K562 (cell line): ENCODE results near the gene KLK7. TPM values are rescaled to one million over a fixed set of nuclear protein-coding genes. Genes with fewer than 3 reads are reported as not detected.

Experiments
- ATAC-seq: fragments of 200-7000 bp; cut with Tn5 transposase; 3 replicates; pipeline ENCODE4 v1.9.1; 2020; ENCODE audit warnings: moderate library complexity
- BruUV-seq: library from RNA; stranded (reverse); fragments of 400-500 nt; replicated peaks from 2 replicates; lab custom pipeline; 2021; lab: Mats Ljungman, UMichigan
- CTCF ChIA-PET: fragments of 300-600 bp; formaldehyde crosslinking; extraction: SDS; loops from one replicate; lab custom pipeline; 2021; ENCODE audit warnings: low intra/inter-chr PET ratio; lab: Yijun Ruan, JAX
- POLR2A ChIA-PET: fragments of 300-600, 350-650 bp; sonication (Branson Sonifier 250); formaldehyde crosslinking; extraction: SDS; loops from one replicate; lab custom pipeline; 2021; ENCODE audit warnings: antibody characterized with exemption, inconsistent platforms; lab: Yijun Ruan, JAX
- DNase-seq, 4 experiments: peaks; one replicate each; pipeline versions ENCODE4 v3.0.0 to v3.0.0-alpha.2; 2011 to 2018; ENCODE audit warnings: low spot score in 3 of 4, mixed read lengths in 3 of 4; ENCODE audit errors: extremely low read depth in 1 of 4
- FAIRE-seq: peaks from 2 replicates; lab custom pipeline; 2011; peaks lifted over from hg19 to GRCh38; lab: Jason Lieb, UNC
- H2AFZ ChIP-seq: 2 replicates; pipeline ENCODE4 v1.6.0; 2011; ENCODE audit warnings: low read depth, low read length, control low read depth, inconsistent platforms
- H3K27ac ChIP-seq: fragments of 200-600 bp; 3 replicates; pipeline ENCODE4 v1.8.0; 2011; ENCODE audit warnings: low read depth, mild to moderate bottlenecking, control low read depth, inconsistent platforms, low read length, moderate library complexity, mixed read lengths; ENCODE audit errors: extremely low read depth
- H3K27me3 ChIP-seq, 2 experiments: fragments of 300-600 bp in 1 of 2; 2 replicates in 1 of 2; 3 replicates in 1 of 2; pipeline versions ENCODE4 v1.6.0 to v1.8.0; 2011; ENCODE audit warnings: inconsistent platforms in 2 of 2, low read length in 2 of 2, mild to moderate bottlenecking in 1 of 2, mixed read lengths in 1 of 2, moderate library complexity in 1 of 2; ENCODE audit not compliant: control insufficient read depth in 2 of 2, insufficient read depth in 2 of 2
- H3K36me3 ChIP-seq: fragments of 300-600 bp; 3 replicates; pipeline ENCODE4 v1.8.0; 2011; ENCODE audit warnings: mild to moderate bottlenecking, low read length, inconsistent platforms; ENCODE audit not compliant: control insufficient read depth, insufficient read depth
- H3K4me1 ChIP-seq, 2 experiments: fragments of 200-600 bp in 1 of 2; replicated peaks in 1 of 2; 2 replicates in 1 of 2; 3 replicates in 1 of 2; pipeline versions ENCODE4 v1.5.1 to v1.8.0; 2011; ENCODE audit warnings: inconsistent platforms in 2 of 2, low read length in 2 of 2, mild to moderate bottlenecking in 1 of 2, mixed read lengths in 1 of 2, moderate library complexity in 1 of 2; ENCODE audit not compliant: control insufficient read depth in 2 of 2, insufficient read depth in 2 of 2
- H3K4me2 ChIP-seq: 2 replicates; pipeline ENCODE4 v1.6.1; 2011; ENCODE audit warnings: low read length, control low read depth, inconsistent platforms, mixed read lengths; ENCODE audit not compliant: insufficient read depth
- H3K4me3 ChIP-seq: fragments of 200-600 bp; sonication (generic), shearing (Covaris generic); 2 replicates; pipeline ENCODE4 v1.5.1; 2016; ENCODE audit warnings: control low read depth, inconsistent platforms
- H3K79me2 ChIP-seq: fragments of 200-600 bp; 3 replicates; pipeline ENCODE4 v1.8.0; 2011; ENCODE audit warnings: low read length, inconsistent platforms; ENCODE audit not compliant: control insufficient read depth, insufficient read depth
- H3K9ac ChIP-seq, 2 experiments: 2 replicates each; pipeline versions ENCODE4 v1.6.0 to v1.6.1; 2011; ENCODE audit warnings: low read depth in 2 of 2, low read length in 2 of 2, control low read depth in 1 of 2, inconsistent platforms in 1 of 2, mild to moderate bottlenecking in 1 of 2, mixed read lengths in 1 of 2; ENCODE audit not compliant: insufficient read depth in 1 of 2
- H3K9me1 ChIP-seq: one replicate; pipeline ENCODE4 v1.6.0; 2011; ENCODE audit warnings: inconsistent platforms, mild to moderate bottlenecking, low read length, moderate library complexity; ENCODE audit not compliant: control insufficient read depth, insufficient read depth
- H3K9me3 ChIP-seq: replicated peaks from 2 replicates; pipeline ENCODE4 v1.5.1; 2011; ENCODE audit warnings: low read depth, low read length, inconsistent platforms; ENCODE audit not compliant: control insufficient read depth, insufficient read depth
- H4K20me1 ChIP-seq: replicated peaks from 2 replicates; pipeline ENCODE4 v1.6.1; 2011; ENCODE audit warnings: low read length, inconsistent platforms, mixed read lengths; ENCODE audit not compliant: control insufficient read depth, insufficient read depth
- CBFA2T2 ChIP-seq: fragments of 450-650 bp; conservative IDR thresholded peaks from 2 replicates; pipeline ENCODE4 v1.6.1; 2017; ENCODE audit warnings: mild to moderate bottlenecking
- NR2F6 ChIP-seq: fragments of 450-650 bp; formaldehyde crosslinking; IDR thresholded peaks from 2 replicates; pipeline ENCODE4 v1.4.0; 2020; ENCODE audit warnings: mild to moderate bottlenecking
- POLR2A ChIP-seq: fragments of 450-650 bp; conservative IDR thresholded peaks from 2 replicates; pipeline ENCODE4 v1.6.1; 2016
- RBM34 ChIP-seq: fragments of 200-400 bp; formaldehyde crosslinking; IDR thresholded peaks from 2 replicates; pipeline ENCODE4 v1.6.1; 2018; ENCODE audit warnings: low read length, borderline replicate concordance; ENCODE audit not compliant: insufficient read depth
- ZNF57 ChIP-seq: fragments of 450-650 bp; formaldehyde crosslinking; IDR thresholded peaks from 2 replicates; pipeline ENCODE4 v1.4.0; 2020; ENCODE audit warnings: mild to moderate bottlenecking, moderate library complexity
- ZNF780A ChIP-seq: fragments of 250-450 bp; sonication (Bioruptor Pico); IDR thresholded peaks from 2 replicates; pipeline ENCODE4 v1.5.0; 2021; ENCODE audit warnings: mild to moderate bottlenecking
- WGBS: fragments of 100-300 bp; shearing (Covaris generic); methylation state at CpG from one replicate; pipeline ENCODE4 v1.1.6; 2016; ENCODE audit warnings: low coverage, mixed read lengths; ENCODE audit not compliant: insufficient coverage; ENCODE audit errors: missing lambda C conversion rate; 5-methylcytosine and 5-hydroxymethylcytosine counted together
- in situ Hi-C: fragments of 300-500 bp; cut with MboI; formaldehyde crosslinking; loops from 4 replicates; pipeline ENCODE4 v1.15.0; 2018; ENCODE audit warnings: inconsistent platforms, mixed read lengths
- intact Hi-C: fragments of 100-400 bp; cut with micrococcal nuclease; formaldehyde crosslinking; loops from 2 replicates; pipeline ENCODE4 v1.14.2; 2022
- polyA plus RNA-seq, 8 experiments: library from polyadenylated mRNA; depleted of rRNA in 4 of 8; stranded (reverse) in 5 of 8; unstranded in 3 of 8; fragments of >200 nt; fragmentation: Nextera tagmentation in 2 of 8; fragmentation: Illumina TruSeq in 1 of 8; extraction: Ambion mirVana in 2 of 8; extraction: Trizol in 1 of 8; gene quantifications; 2 replicates each; pipeline versions ENCODE4 v1.2.1 to v1.2.3, GENCODE V29; 2011 to 2014; ENCODE audit warnings: inconsistent platforms in 1 of 8, missing spikeins in 1 of 8
- total RNA-seq, 7 experiments: library from RNA; depleted of rRNA in 6 of 7; stranded (reverse); fragments of >200 nt in 6 of 7; fragmentation: Illumina TruSeq in 2 of 7; extraction: Trizol in 2 of 7; gene quantifications; 2 replicates each; pipeline versions ENCODE4 v1.2.1 to v1.2.3, GENCODE V29; 2011 to 2021; ENCODE audit warnings: low replicate concordance in 1 of 7
- TF ChIP-seq, protein P1 (sequence below): fragments of 250-450 bp; sonication (Bioruptor Pico); IDR thresholded peaks from 2 replicates; pipeline ENCODE4 v1.5.0; 2021; ENCODE audit warnings: mild to moderate bottlenecking, moderate library complexity
- TF ChIP-seq, protein P2 (sequence below), 3 experiments: fragments of 200-800 bp in 1 of 3; sonication (Bioruptor generic) in 1 of 3; sonication (generic) in 1 of 3; formaldehyde crosslinking in 1 of 3; IDR thresholded peaks; 2 replicates each; pipeline versions ENCODE4 v1.6.1 to v1.8.0; 2016 to 2022; ENCODE audit warnings: mild to moderate bottlenecking in 2 of 3, missing compliant biosample characterization in 2 of 3, missing genetic modification characterization in 2 of 3, missing genetic modification reagents in 1 of 3

KLK7 gene
- total and polyA plus RNA-seq, 9 of the 15 experiments (the other 6 are each of a cell fraction or from before 2014, with no cell fraction given), result 0.03 TPM; not detected in 8

DNA sequence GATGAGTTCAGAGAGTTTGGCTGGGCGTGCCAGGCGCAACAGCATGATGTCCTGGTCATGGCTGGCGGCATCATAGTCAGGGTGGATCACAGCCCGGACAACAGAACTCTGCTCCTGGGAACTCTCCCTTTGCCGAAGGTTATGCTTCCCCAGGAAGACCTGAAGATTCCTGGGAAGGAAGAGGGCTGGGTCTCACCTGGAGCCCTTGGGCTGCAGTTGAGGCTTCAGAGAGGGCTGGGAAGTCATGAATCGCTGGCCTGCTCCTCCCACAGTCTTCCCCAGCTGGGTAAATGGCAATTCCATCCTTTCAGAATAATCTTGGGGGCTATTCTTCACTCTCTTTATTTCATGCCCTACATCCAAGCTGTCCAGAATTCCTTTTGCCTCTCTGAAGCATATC, 20.3 kb downstream of the KLK7 start:
- in situ Hi-C loops, result no loop called here
- Histone ChIP-seq H3K27ac (no peak overlapping the region), H3K4me2 (no peak overlapping the region), H3K79me2 (no peaks in the 10 kb centered on the region), H3K4me1 (no peaks in the 10 kb centered on the region), H4K20me1 (no peaks in the 10 kb centered on the region), H3K9ac (no peak overlapping the region), H3K4me3 (no peak overlapping the region), H3K36me3 (no peaks in the 10 kb centered on the region), H3K27me3 (peaks cover 7 to 33% of the 10 kb centered on the region in 2 experiments; a peak in 4 of 5 replicates), H2AFZ (no peak overlapping the region), H3K9me3 (no peaks in the 10 kb centered on the region), H3K9me1 (no peaks in the 10 kb centered on the region)
- ChIA-PET CTCF (no interaction called here), POLR2A (no interaction called here)
- no TSS peak for BruUV-seq
- FAIRE-seq, result no peak
- intact Hi-C loops, result no loop called here
- no peak for ATAC-seq
- 2% methylated on average over 6 of the region's 6 CpGs for WGBS
- DNase-seq, result no peak
- no peak for TF ChIP-seq NR2F6
- TF ChIP-seq, protein P1, sequence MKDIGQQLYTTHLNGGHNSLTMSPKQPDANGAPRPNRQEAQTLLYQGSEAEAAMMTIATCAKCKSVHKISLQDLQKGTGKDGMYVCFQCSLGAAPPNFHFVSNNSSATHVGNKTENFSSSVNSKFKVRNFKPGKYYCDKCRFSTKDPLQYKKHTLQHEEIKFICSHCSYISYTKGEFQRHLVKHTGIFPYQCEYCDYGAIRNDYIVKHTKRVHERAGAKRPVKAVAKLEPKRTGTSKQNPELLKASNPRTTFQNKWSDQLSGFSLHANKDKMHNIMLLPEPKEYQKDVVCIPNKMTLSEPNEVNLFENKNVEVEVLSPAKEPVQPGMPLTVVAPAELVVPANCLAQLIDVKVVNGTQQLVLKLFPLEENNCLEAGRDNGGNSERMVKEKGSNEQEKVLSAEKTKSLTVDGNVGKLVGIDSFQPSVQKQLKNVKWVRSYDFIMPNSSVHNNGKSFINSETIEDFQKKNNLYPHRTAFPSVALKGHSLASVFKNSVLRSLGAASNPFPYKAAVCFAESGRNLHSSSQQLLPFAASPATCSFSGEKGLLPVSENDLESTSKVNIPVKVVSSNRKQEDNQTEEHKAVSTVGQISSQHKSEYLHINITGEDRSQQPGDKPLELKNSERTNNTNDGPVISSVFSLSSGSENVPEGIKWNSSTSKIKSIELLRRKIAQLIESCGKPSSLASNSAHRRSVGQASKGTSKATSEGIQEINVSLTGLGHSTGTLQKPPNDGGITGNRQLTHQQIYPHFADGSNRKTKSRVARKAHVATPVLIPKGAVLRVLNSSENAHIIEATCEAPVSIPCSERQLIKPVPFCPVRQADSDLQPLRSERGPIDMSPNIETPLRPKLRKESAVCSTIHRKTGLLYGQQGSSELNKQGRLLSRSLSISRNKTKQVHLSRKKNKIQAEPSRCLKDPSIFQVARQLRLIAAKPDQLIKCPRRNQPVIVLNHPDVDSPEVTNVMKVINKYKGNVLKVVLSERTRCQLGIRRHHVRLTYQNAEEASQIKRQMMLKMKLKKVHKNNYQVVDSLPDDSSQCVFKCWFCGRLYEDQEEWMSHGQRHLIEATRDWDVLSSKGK (CRISPR knock-in tag), result no peak
- no peak for TF ChIP-seq ZNF780A (CRISPR knock-in tag)
- no peak for TF ChIP-seq CBFA2T2
- no peak for TF ChIP-seq RBM34
- TF ChIP-seq POLR2A, result no peak
- TF ChIP-seq, protein P2, sequence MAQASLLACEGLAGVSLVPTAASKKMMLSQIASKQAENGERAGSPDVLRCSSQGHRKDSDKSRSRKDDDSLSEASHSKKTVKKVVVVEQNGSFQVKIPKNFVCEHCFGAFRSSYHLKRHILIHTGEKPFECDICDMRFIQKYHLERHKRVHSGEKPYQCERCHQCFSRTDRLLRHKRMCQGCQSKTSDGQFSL (CRISPR knock-in tag; IDR thresholded peaks at IDR 0.05), result no peak
- TF ChIP-seq, protein P2 (tag; IDR thresholded peaks at IDR 0.05), result no peak
- no peak for TF ChIP-seq ZNF57
